Stimulated activated CD8-positive, alpha-beta memory T cell treated with anti-CD3 and anti-CD28 coated beads, Interleukin-4, amount 100 ng/mL, for 1 hour (primary cell): ENCODE data around the gene GCK.

Experiments
- DNase-seq, 2 donors: peaks; one replicate each; pipeline ENCODE4 v3.0.0-alpha.2; 2020; ENCODE audit warnings: low read depth in 2 of 2, low spot score in 1 of 2

GCK gene

GRCh38 chr7:44107116-44107960, 81.9 kb downstream of the GCK start:
- no peak for DNase-seq

GRCh38 chr7:44106311-44107065, 82.8 kb downstream of the GCK start:
- DNase-seq: no peak

- DNase-seq: no peak
These were observed 83.4 kb downstream of the GCK start for GRCh38 chr7:44105832-44106231.

GRCh38 chr7:44104860-44105771, 84.1 kb downstream of the GCK start:
- DNase-seq: no peak

- no peak for DNase-seq
These were observed 85.0 kb downstream of the GCK start, which contains the start of gene AEBP1 for GRCh38 chr7:44103923-44104859. Gene AEBP1 (plus strand): TSS chr7:44104345. CDS start chr7:44104666, 321 bp downstream.

GRCh38 chr7:44103566-44103922, 85.7 kb downstream of the GCK start:
- no peak for DNase-seq

GRCh38 chr7:44102846-44103565, 86.2 kb downstream of the GCK start:
- no peak for DNase-seq

- no peak for DNase-seq
These were observed 87.0 kb downstream of the GCK start for GRCh38 chr7:44101966-44102845.

GRCh38 chr7:44101303-44101965, 87.8 kb downstream of the GCK start:
- DNase-seq: no peak

- DNase-seq: no peak
These were observed 88.6 kb downstream of the GCK start for GRCh38 chr7:44100458-44101302.

- no peak for DNase-seq
These were observed 89.6 kb downstream of the GCK start for GRCh38 chr7:44099669-44100068.

- no peak for DNase-seq
These were observed 90.9 kb downstream of the GCK start for GRCh38 chr7:44098092-44099068.

GRCh38 chr7:44097064-44097932, 91.9 kb downstream of the GCK start:
- no peak for DNase-seq

GRCh38 chr7:44096326-44096881, 92.8 kb downstream of the GCK start:
- DNase-seq: no peak

GRCh38 chr7:44095781-44096180, 93.5 kb downstream of the GCK start:
- no peak for DNase-seq
